CD4-positive, CD25-positive, alpha-beta regulatory T cell (primary cell): ENCODE results near the gene TTLL1. TPM values are rescaled to one million over a fixed set of nuclear protein-coding genes. Genes with fewer than 3 reads are reported as not detected.

Experiments
- ATAC-seq, 2 donors: fragments of 150-1000 bp; cut with Tn5 transposase; one replicate each; pipeline ENCODE4 v1.10.0; 2021; ENCODE audit warnings: low read depth in 2 of 2, moderate number of reproducible peaks in 2 of 2, moderate library complexity in 1 of 2
- DNase-seq, 3 donors: peaks; one replicate each; pipeline versions ENCODE4 v3.0.0 to v3.0.0-alpha.2; 2012 to 2022; ENCODE audit warnings: mixed read lengths in 1 of 3
- H3K27ac ChIP-seq: one replicate; pipeline ENCODE4 v1.7.0; 2013; ENCODE audit warnings: mild to moderate bottlenecking, low read length; ENCODE audit not compliant: insufficient read depth, poor library complexity, severe bottlenecking
- H3K27me3 ChIP-seq: one replicate; pipeline ENCODE4 v1.7.0; 2013; ENCODE audit warnings: low read length; ENCODE audit not compliant: control insufficient read depth, insufficient read depth
- H3K36me3 ChIP-seq: one replicate; pipeline ENCODE4 v1.7.0; 2013; ENCODE audit warnings: mild to moderate bottlenecking, low read length, moderate library complexity; ENCODE audit not compliant: control insufficient read depth, insufficient read depth
- H3K4me1 ChIP-seq: 2 replicates; pipeline ENCODE4 v1.7.0; 2013; ENCODE audit warnings: mild to moderate bottlenecking, low read length; ENCODE audit not compliant: insufficient read depth, control insufficient read depth, poor library complexity, severe bottlenecking
- H3K4me3 ChIP-seq: one replicate; pipeline ENCODE4 v1.7.0; 2013; ENCODE audit warnings: low read depth, mild to moderate bottlenecking, low read length, moderate library complexity
- H3K9me3 ChIP-seq, 2 experiments: 1 replicate in 1 of 2; 2 replicates in 1 of 2; pipeline ENCODE4 v1.7.0; 2013; ENCODE audit warnings: low read length in 2 of 2, mild to moderate bottlenecking in 1 of 2, moderate library complexity in 1 of 2; ENCODE audit not compliant: control insufficient read depth in 2 of 2
- H3K27ac Mint-ChIP-seq, 3 donors: one replicate each; pipeline ENCODE4 v1.8.0; 2020 to 2022; ENCODE audit warnings: mild to moderate bottlenecking in 3 of 3, mixed read lengths in 3 of 3, moderate library complexity in 2 of 3
- H3K27me3 Mint-ChIP-seq: one replicate; pipeline ENCODE4 v1.8.0; 2022; ENCODE audit warnings: mild to moderate bottlenecking, mixed read lengths
- H3K36me3 Mint-ChIP-seq: one replicate; pipeline ENCODE4 v1.8.0; 2020; ENCODE audit warnings: mixed read lengths
- H3K4me1 Mint-ChIP-seq, 4 donors: one replicate each; pipeline ENCODE4 v1.8.0; 2020 to 2022; ENCODE audit warnings: mixed read lengths in 4 of 4, mild to moderate bottlenecking in 1 of 4
- H3K4me3 Mint-ChIP-seq, 4 donors: one replicate each; pipeline ENCODE4 v1.8.0; 2020 to 2022; ENCODE audit warnings: mild to moderate bottlenecking in 4 of 4, mixed read lengths in 4 of 4, moderate library complexity in 3 of 4
- H3K9me3 Mint-ChIP-seq, 7 donors: one replicate each; pipeline ENCODE4 v1.8.0; 2020 to 2022; ENCODE audit warnings: mixed read lengths in 7 of 7, mild to moderate bottlenecking in 3 of 7, moderate library complexity in 2 of 7
- polyA plus RNA-seq, 4 donors: library from polyadenylated mRNA; unstranded; fragments of 300-500 nt; fragmentation: Illumina TruSeq; gene quantifications; one replicate each; pipeline ENCODE4 v1.2.3, GENCODE V29; 2021
- total RNA-seq: library from RNA; stranded (reverse); gene quantifications from one replicate; pipeline ENCODE4 v1.2.3, GENCODE V29; 2022

TTLL1 gene
- total and polyA plus RNA-seq, 5 donors from 2014 or later, result 4.2 to 8.1 (median 7.9) TPM

- no peaks in the 10 kb centered on the region for H3K9me3 Mint-ChIP-seq
- H3K36me3 Mint-ChIP-seq, result peaks cover 6% of the 10 kb centered on the region
- no peaks in the 10 kb centered on the region for H3K9me3 ChIP-seq
- H3K27ac ChIP-seq, result peak within 1 kb of the TSS; percentile 74
- H3K4me1 ChIP-seq, result peaks cover 25% of the 10 kb centered on the region
- H3K27me3 Mint-ChIP-seq, result no peaks in the 10 kb centered on the region
- DNase-seq (peak; percentile 98), ATAC-seq (peak; percentile 99)
- peak within 1 kb of the TSS; percentile 84 for H3K4me3 ChIP-seq
- H3K4me3 Mint-ChIP-seq, result peak within 1 kb of the TSS; percentile 93 to 98 (median 98)
- H3K36me3 ChIP-seq, result no peaks in the 10 kb centered on the region
- peak within 1 kb of the TSS; percentile 95 to 98 (median 97) for H3K27ac Mint-ChIP-seq
- no peaks in the 10 kb centered on the region for H3K27me3 ChIP-seq
- peaks cover 12 to 59% (median 41%) of the 10 kb centered on the region in 4 donors for H3K4me1 Mint-ChIP-seq
Observed at GRCh38 chr22:43014869-43015676, 74.1 kb downstream of the TTLL1 start, which contains the start of gene PACSIN2. Gene PACSIN2 (minus strand): TSS chr22:43015149. CDS start chr22:42912080, 103,069 bp downstream.

GRCh38 chr22:43014316-43014868 is 74.8 kb downstream of the TTLL1 start:
- Histone ChIP-seq H3K4me1 (peaks cover 25% of the 10 kb centered on the region), H3K36me3 (no peaks in the 10 kb centered on the region), H3K27me3 (no peaks in the 10 kb centered on the region), H3K9me3 (no peaks in the 10 kb centered on the region), H3K27ac (peak overlapping the region; percentile 74), H3K4me3 (peak overlapping the region; percentile 82)
- no peaks in the 10 kb centered on the region for H3K9me3 Mint-ChIP-seq
- peak overlapping the region in 2 of 3 donors; percentile 93 to 95 for H3K27ac Mint-ChIP-seq
- peaks cover 6% of the 10 kb centered on the region for H3K36me3 Mint-ChIP-seq
- H3K4me3 Mint-ChIP-seq, result peak overlapping the region; percentile 90 to 97 (median 95)
- DNase-seq (peak; percentile 29 to 48 (median 30)), ATAC-seq (peak; percentile 1 to 2)
- no peaks in the 10 kb centered on the region for H3K27me3 Mint-ChIP-seq
- H3K4me1 Mint-ChIP-seq, result peaks cover 16 to 60% (median 42%) of the 10 kb centered on the region in 4 donors

- peak overlapping the region; percentile 90 to 97 (median 95) for H3K4me3 Mint-ChIP-seq
- H3K9me3 Mint-ChIP-seq, result no peaks in the 10 kb centered on the region
- DNase-seq, result peak in 2 of 3 donors; percentile 26 to 39
- peak overlapping the region; percentile 74 for H3K27ac ChIP-seq
- H3K4me1 Mint-ChIP-seq, result peaks cover 22 to 67% (median 49%) of the 10 kb centered on the region in 4 donors
- ATAC-seq, result no peak
- H3K4me3 ChIP-seq, result peak overlapping the region; percentile 82
- H3K27me3 Mint-ChIP-seq, result no peaks in the 10 kb centered on the region
- H3K9me3 ChIP-seq, result no peaks in the 10 kb centered on the region
- H3K36me3 ChIP-seq, result no peaks in the 10 kb centered on the region
- H3K27me3 ChIP-seq, result no peaks in the 10 kb centered on the region
- H3K27ac Mint-ChIP-seq, result peak overlapping the region; percentile 74 to 95 (median 93)
- peaks cover 6% of the 10 kb centered on the region for H3K36me3 Mint-ChIP-seq
- peaks cover 25% of the 10 kb centered on the region for H3K4me1 ChIP-seq
Observed at GRCh38 chr22:43013355-43014315, 75.6 kb downstream of the TTLL1 start.

GRCh38 chr22:43012390-43012789 is 76.8 kb downstream of the TTLL1 start:
- no peak for DNase-seq
- Mint-ChIP-seq H3K4me1 (peaks cover 24 to 72% (median 46%) of the 10 kb centered on the region in 4 donors), H3K27ac (no peak overlapping the region), H3K9me3 (no peaks in the 10 kb centered on the region), H3K27me3 (no peaks in the 10 kb centered on the region), H3K4me3 (peak overlapping the region in 3 of 4 donors; percentile 31 to 90 (median 84)), H3K36me3 (peaks cover under 1% of the 10 kb centered on the region)
- Histone ChIP-seq H3K4me3 (no peak overlapping the region), H3K4me1 (peaks cover 28% of the 10 kb centered on the region), H3K27ac (no peak overlapping the region), H3K27me3 (no peaks in the 10 kb centered on the region), H3K36me3 (no peaks in the 10 kb centered on the region), H3K9me3 (no peaks in the 10 kb centered on the region)
- no peak for ATAC-seq

DNA sequence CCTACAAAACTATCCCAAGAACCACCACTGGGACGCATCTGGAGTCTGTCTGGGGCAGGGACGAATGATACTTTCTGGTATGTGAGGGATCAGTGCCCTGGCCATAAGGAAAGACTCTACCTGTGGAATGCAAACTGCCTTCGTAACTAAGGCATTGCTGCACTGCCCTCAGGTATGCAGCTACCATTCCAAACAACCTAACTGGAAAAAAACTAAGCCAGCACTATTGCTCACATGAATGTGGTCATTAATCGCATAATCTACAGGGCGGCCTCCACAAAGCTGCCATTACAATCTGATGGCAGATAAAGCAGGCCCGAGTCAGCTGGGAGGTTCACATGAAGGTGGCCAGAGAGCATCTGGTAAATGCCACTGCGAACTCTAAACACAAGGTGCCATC is 78.1 kb downstream of the TTLL1 start:
- H3K4me1 ChIP-seq, result peaks cover 29% of the 10 kb centered on the region
- H3K27ac ChIP-seq, result no peak overlapping the region
- ATAC-seq (no peak), DNase-seq (no peak)
- H3K4me1 Mint-ChIP-seq, result peaks cover 24 to 80% (median 51%) of the 10 kb centered on the region in 4 donors
- no peaks in the 10 kb centered on the region for H3K36me3 ChIP-seq
- no peaks in the 10 kb centered on the region for H3K9me3 Mint-ChIP-seq
- H3K27me3 Mint-ChIP-seq, result no peaks in the 10 kb centered on the region
- no peak overlapping the region for H3K4me3 ChIP-seq
- no peaks in the 10 kb centered on the region for H3K36me3 Mint-ChIP-seq
- H3K27ac Mint-ChIP-seq, result peak overlapping the region in 1 of 3 donors; percentile 4
- H3K27me3 ChIP-seq, result no peaks in the 10 kb centered on the region
- no peaks in the 10 kb centered on the region for H3K9me3 ChIP-seq
- H3K4me3 Mint-ChIP-seq, result peak overlapping the region in 2 of 4 donors; percentile 19 to 84

- DNase-seq (no peak), ATAC-seq (no peak)
- Mint-ChIP-seq H3K4me1 (peaks cover 32 to 88% (median 60%) of the 10 kb centered on the region in 4 donors), H3K27ac (no peak overlapping the region), H3K4me3 (peak overlapping the region in 1 of 4 donors; percentile 27), H3K27me3 (no peaks in the 10 kb centered on the region), H3K36me3 (no peaks in the 10 kb centered on the region), H3K9me3 (no peaks in the 10 kb centered on the region)
- peaks cover 23% of the 10 kb centered on the region for H3K4me1 ChIP-seq
- H3K27ac ChIP-seq, result no peak overlapping the region
- no peak overlapping the region for H3K4me3 ChIP-seq
- H3K36me3 ChIP-seq, result no peaks in the 10 kb centered on the region
- no peaks in the 10 kb centered on the region for H3K9me3 ChIP-seq
- H3K27me3 ChIP-seq, result no peaks in the 10 kb centered on the region
Observed at GRCh38 chr22:43009444-43009843, 79.7 kb downstream of the TTLL1 start.

- Histone ChIP-seq H3K9me3 (no peaks in the 10 kb centered on the region), H3K27ac (no peak overlapping the region), H3K4me3 (no peak overlapping the region), H3K36me3 (no peaks in the 10 kb centered on the region), H3K4me1 (peaks cover 23% of the 10 kb centered on the region), H3K27me3 (no peaks in the 10 kb centered on the region)
- no peaks in the 10 kb centered on the region for H3K27me3 Mint-ChIP-seq
- H3K27ac Mint-ChIP-seq, result peak overlapping the region in 2 of 3 donors; percentile 40 to 81
- H3K9me3 Mint-ChIP-seq, result no peaks in the 10 kb centered on the region
- DNase-seq (no peak), ATAC-seq (no peak)
- no peaks in the 10 kb centered on the region for H3K36me3 Mint-ChIP-seq
- H3K4me1 Mint-ChIP-seq, result peaks cover 36 to 90% (median 64%) of the 10 kb centered on the region in 4 donors
- peak overlapping the region in 1 of 4 donors; percentile 27 for H3K4me3 Mint-ChIP-seq
Observed at GRCh38 chr22:43008921-43009320, 80.3 kb downstream of the TTLL1 start.
